Astrocyte of the cerebellum (primary cell): Measurements from ENCODE around the gene POLR2I.
"Not testable (repeated sequence)": the region's sequence is repeated elsewhere in the genome, so short reads cannot be mapped to it uniquely, and the experiment has no call there.

ENCODE experiments used
- DNase-seq: peaks from one replicate; pipeline ENCODE4 v3.0.0-alpha.2; 2011; ENCODE audit warnings: low read depth
- H3K4me3 ChIP-seq: 2 replicates; pipeline ENCODE4 v1.5.1; 2011; ENCODE audit warnings: mild to moderate bottlenecking, low read depth, low read length, moderate library complexity
- CTCF ChIP-seq: IDR thresholded peaks from 2 replicates; pipeline ENCODE4 v1.5.1; 2012; ENCODE audit warnings: low read length, low read depth, moderate library complexity, mild to moderate bottlenecking; ENCODE audit errors: missing control alignments
- in situ Hi-C: cut with HindIII; loops from 2 replicates; pipeline ENCODE4 v1.10.0; 2017; ENCODE audit warnings: low sequenced_read_pairs

POLR2I gene

GRCh38 chr19:36141039-36141927 is 26.6 kb upstream of the POLR2I start:
- in situ Hi-C loops: no loop called here
- H3K4me3 ChIP-seq: peak overlapping the region; percentile 88
- TF ChIP-seq CTCF: no peak

GRCh38 chr19:36140304-36141038 is 25.8 kb upstream of the POLR2I start:
- in situ Hi-C loops: no loop called here
- no peak for TF ChIP-seq CTCF
- no peak for DNase-seq

More at GRCh38 chr19:36141039-36141927, 26.6 kb upstream of the POLR2I start:
- DNase-seq: peak; percentile 64

GRCh38 chr19:36139473-36140303 is 25.0 kb upstream of the POLR2I start, which contains the start of gene CAPNS1:
Gene CAPNS1, plus strand, starts transcription at chr19:36140066. Its CDS starts 946 bp downstream, at chr19:36141012.
- in situ Hi-C loops: no loop called here
- TF ChIP-seq CTCF: no peak

More at GRCh38 chr19:36140304-36141038, 25.8 kb upstream of the POLR2I start:
- peak overlapping the region; percentile 88 for H3K4me3 ChIP-seq

GRCh38 chr19:36139120-36139472 is 24.4 kb upstream of the POLR2I start:
- peak overlapping the region; percentile 88 for H3K4me3 ChIP-seq
- no peak for TF ChIP-seq CTCF
- in situ Hi-C loops: no loop called here
- DNase-seq: no peak

More at GRCh38 chr19:36139473-36140303, 25.0 kb upstream of the POLR2I start, which contains the start of gene CAPNS1:
- peak within 1 kb of the TSS; percentile 88 for H3K4me3 ChIP-seq
- DNase-seq: peak; percentile 92

GRCh38 chr19:36136964-36137686 is 22.4 kb upstream of the POLR2I start:
- no peak for DNase-seq
- in situ Hi-C loops: no loop called here
- no peak for TF ChIP-seq CTCF
- H3K4me3 ChIP-seq: no peak overlapping the region

GRCh38 chr19:36134867-36135266 is 20.2 kb upstream of the POLR2I start:
- H3K4me3 ChIP-seq, DNase-seq, in situ Hi-C loops: not testable (repeated sequence)

- DNase-seq, in situ Hi-C loops, H3K4me3 ChIP-seq: not testable (repeated sequence)
Observed at GRCh38 chr19:36131221-36131620, 16.5 kb upstream of the POLR2I start.
